ENCODE results near the gene APOBEC3H. TPM values are rescaled to one million over a fixed set of nuclear protein-coding genes. Genes with fewer than 3 reads are reported as not detected.
A peak's percentile ranks its signal among the peaks of the same experiment; 100 is the strongest.

APOBEC3H gene
- total RNA-seq, 1 experiment from 2014 or later = not detected

DNA sequence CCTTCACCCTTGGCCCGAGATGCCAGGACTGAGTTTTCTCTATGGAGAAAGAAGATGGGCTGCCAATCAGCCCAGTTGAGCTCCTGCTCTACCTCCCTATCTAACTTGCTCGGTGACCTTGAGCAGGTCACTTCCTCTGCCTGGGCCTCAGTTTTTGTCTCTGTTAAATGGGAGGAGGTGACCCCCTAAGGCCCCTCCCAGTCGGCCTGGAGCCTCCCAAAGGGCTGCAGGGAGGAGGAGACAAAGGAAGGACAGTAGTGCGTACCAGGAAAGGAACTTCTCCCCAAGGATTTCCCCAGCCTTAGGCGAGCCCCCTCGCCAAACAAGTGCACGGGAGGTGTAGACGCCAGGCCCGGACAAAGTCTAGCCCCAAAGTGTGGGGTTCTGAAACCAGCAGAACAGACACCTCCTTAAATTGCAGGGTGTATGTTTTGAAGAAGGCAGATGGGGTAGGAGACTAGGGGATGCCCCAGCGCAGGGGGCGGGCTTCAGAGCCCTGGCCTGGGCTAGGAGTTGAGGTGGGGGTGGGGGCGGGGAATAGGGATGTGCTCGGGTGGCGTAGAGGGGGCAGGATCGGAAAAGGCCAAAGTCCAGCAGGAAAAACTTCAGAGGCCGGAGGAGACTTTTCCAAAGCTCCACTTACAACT lies 54.4 kb downstream of the APOBEC3H start:
- no TSS peak for BruUV-seq (replicated peaks)
- Histone ChIP-seq H3K27ac (ENCODE audit: low read length) (peak overlapping the region; percentile 76), H3K36me3 (ENCODE audit: control insufficient read depth, insufficient read depth, low read length) (no peaks in the 10 kb centered on the region; the same call in 1 of the 2 replicates), H3K27me3 (ENCODE audit: control insufficient read depth, insufficient read depth, low read length) (no peaks in the 10 kb centered on the region), H3K4me3 (ENCODE audit: low read depth in 2 of 2, low read length in 2 of 2) (peak overlapping the region; percentile 53 to 64), H3K9me3 (ENCODE audit: control insufficient read depth, insufficient read depth, low read depth, low read length) (no peaks in the 10 kb centered on the region), H3K4me1 (ENCODE audit: control insufficient read depth, insufficient read depth, low read length) (peaks cover 19% of the 10 kb centered on the region)
- ATAC-seq (no peak), DNase-seq (ENCODE audit: low read depth, low spot score) (no peak)
- CTCF ChIA-PET = no interaction called here
- intact Hi-C loops (cut with micrococcal nuclease; ENCODE audit: unreplicated experiment) (no loop called here), in situ Hi-C loops (cut with HindIII; ENCODE audit: low pct_unique_long_range_greater_than_20kb, low sequenced_read_pairs) (no loop called here)
- POLR2A ChIA-PET = no interaction called here
- TF ChIP-seq TCF7L2 (IDR thresholded peaks at IDR 0.05; ENCODE audit: low read depth, low read length) (no peak), CTCF (IDR thresholded peaks at IDR 0.05) (no peak), POLR2AphosphoS5 (IDR thresholded peaks at IDR 0.05; ENCODE audit: low read depth, low read length) (no peak), SIN3A (IDR thresholded peaks at IDR 0.05; ENCODE audit: borderline replicate concordance, insufficient read depth, low read depth, low read length) (no peak)
- TF ChIP-seq, protein P1, sequence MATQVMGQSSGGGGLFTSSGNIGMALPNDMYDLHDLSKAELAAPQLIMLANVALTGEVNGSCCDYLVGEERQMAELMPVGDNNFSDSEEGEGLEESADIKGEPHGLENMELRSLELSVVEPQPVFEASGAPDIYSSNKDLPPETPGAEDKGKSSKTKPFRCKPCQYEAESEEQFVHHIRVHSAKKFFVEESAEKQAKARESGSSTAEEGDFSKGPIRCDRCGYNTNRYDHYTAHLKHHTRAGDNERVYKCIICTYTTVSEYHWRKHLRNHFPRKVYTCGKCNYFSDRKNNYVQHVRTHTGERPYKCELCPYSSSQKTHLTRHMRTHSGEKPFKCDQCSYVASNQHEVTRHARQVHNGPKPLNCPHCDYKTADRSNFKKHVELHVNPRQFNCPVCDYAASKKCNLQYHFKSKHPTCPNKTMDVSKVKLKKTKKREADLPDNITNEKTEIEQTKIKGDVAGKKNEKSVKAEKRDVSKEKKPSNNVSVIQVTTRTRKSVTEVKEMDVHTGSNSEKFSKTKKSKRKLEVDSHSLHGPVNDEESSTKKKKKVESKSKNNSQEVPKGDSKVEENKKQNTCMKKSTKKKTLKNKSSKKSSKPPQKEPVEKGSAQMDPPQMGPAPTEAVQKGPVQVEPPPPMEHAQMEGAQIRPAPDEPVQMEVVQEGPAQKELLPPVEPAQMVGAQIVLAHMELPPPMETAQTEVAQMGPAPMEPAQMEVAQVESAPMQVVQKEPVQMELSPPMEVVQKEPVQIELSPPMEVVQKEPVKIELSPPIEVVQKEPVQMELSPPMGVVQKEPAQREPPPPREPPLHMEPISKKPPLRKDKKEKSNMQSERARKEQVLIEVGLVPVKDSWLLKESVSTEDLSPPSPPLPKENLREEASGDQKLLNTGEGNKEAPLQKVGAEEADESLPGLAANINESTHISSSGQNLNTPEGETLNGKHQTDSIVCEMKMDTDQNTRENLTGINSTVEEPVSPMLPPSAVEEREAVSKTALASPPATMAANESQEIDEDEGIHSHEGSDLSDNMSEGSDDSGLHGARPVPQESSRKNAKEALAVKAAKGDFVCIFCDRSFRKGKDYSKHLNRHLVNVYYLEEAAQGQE (IDR thresholded peaks at IDR 0.05; ENCODE audit: insufficient read depth in 1 of 2, low read depth in 2 of 2, low read length in 1 of 2) = no peak

- Histone ChIP-seq H3K36me3 (ENCODE audit: control insufficient read depth, insufficient read depth, low read length) (no peaks in the 10 kb centered on the region; the same call in 1 of the 2 replicates), H3K4me3 (ENCODE audit: low read depth in 2 of 2, low read length in 2 of 2) (peak overlapping the region; percentile 53 to 64), H3K27ac (ENCODE audit: low read length) (peak overlapping the region; percentile 76), H3K4me1 (ENCODE audit: control insufficient read depth, insufficient read depth, low read length) (peaks cover 19% of the 10 kb centered on the region), H3K9me3 (ENCODE audit: control insufficient read depth, insufficient read depth, low read depth, low read length) (no peaks in the 10 kb centered on the region), H3K27me3 (ENCODE audit: control insufficient read depth, insufficient read depth, low read length) (no peaks in the 10 kb centered on the region)
- ATAC-seq = no peak
- no peak for DNase-seq (ENCODE audit: low read depth, low spot score)
- ChIA-PET CTCF (no interaction called here), POLR2A (no interaction called here)
- no TSS peak for BruUV-seq (replicated peaks)
- in situ Hi-C loops (cut with HindIII; ENCODE audit: low pct_unique_long_range_greater_than_20kb, low sequenced_read_pairs) (no loop called here), intact Hi-C loops (cut with micrococcal nuclease; ENCODE audit: unreplicated experiment) (no loop called here)
- TF ChIP-seq, protein P1 (IDR thresholded peaks at IDR 0.05; ENCODE audit: insufficient read depth in 1 of 2, low read depth in 2 of 2, low read length in 1 of 2) = no peak
- TF ChIP-seq POLR2AphosphoS5 (IDR thresholded peaks at IDR 0.05; ENCODE audit: low read depth, low read length) (no peak), TCF7L2 (IDR thresholded peaks at IDR 0.05; ENCODE audit: low read depth, low read length) (no peak), SIN3A (IDR thresholded peaks at IDR 0.05; ENCODE audit: borderline replicate concordance, insufficient read depth, low read depth, low read length) (no peak), CTCF (IDR thresholded peaks at IDR 0.05) (no peak)
Observed at GRCh38 chr22:39152024-39152510, 55.0 kb downstream of the APOBEC3H start.

Measured in Panc1 (cell line).